ENCODE results near the gene SMCHD1. TPM values are rescaled to one million over a fixed set of nuclear protein-coding genes. Genes with fewer than 3 reads are reported as not detected.

The SMCHD1 gene
- total RNA-seq, 1 donor from 2014 or later = 71.2 TPM

GRCh38 chr18:2636126-2636631 is 19.3 kb upstream of the SMCHD1 start:
- Mint-ChIP-seq H3K27ac (no peak overlapping the region), H3K36me3 (no peaks in the 10 kb centered on the region), H3K27me3 (ENCODE audit: low read depth) (peaks cover 13% of the 10 kb centered on the region), H3K9me3 (peaks cover 6% of the 10 kb centered on the region), H3K4me1 (no peaks in the 10 kb centered on the region), H3K4me3 (no peak overlapping the region)
- DNase-seq (ENCODE audit: low spot score in 2 of 2, unreplicated experiment in 2 of 2) = no peak
- no peak for TF ChIP-seq CTCF (IDR thresholded peaks at IDR 0.05; ENCODE audit: unreplicated experiment)

- no peaks in the 10 kb centered on the region for H3K9me3 Mint-ChIP-seq
- DNase-seq (ENCODE audit: low spot score in 2 of 2, unreplicated experiment in 2 of 2) = no peak
- H3K27ac Mint-ChIP-seq = no peak overlapping the region
Measured at GRCh38 chr18:2641638-2642037, 13.9 kb upstream of the SMCHD1 start.

GRCh38 chr18:2642771-2643170 is 12.8 kb upstream of the SMCHD1 start:
- Mint-ChIP-seq H3K27me3 (ENCODE audit: low read depth) (peaks cover 10% of the 10 kb centered on the region), H3K27ac (no peak overlapping the region), H3K4me3 (no peak overlapping the region), H3K4me1 (no peaks in the 10 kb centered on the region), H3K9me3 (no peaks in the 10 kb centered on the region), H3K36me3 (no peaks in the 10 kb centered on the region)
- TF ChIP-seq CTCF (IDR thresholded peaks at IDR 0.05; ENCODE audit: unreplicated experiment) = no peak
- DNase-seq (ENCODE audit: low spot score in 2 of 2, unreplicated experiment in 2 of 2) = no peak

More at GRCh38 chr18:2641638-2642037, 13.9 kb upstream of the SMCHD1 start:
- no peaks in the 10 kb centered on the region for H3K36me3 Mint-ChIP-seq
- H3K4me1 Mint-ChIP-seq = no peaks in the 10 kb centered on the region
- peaks cover 10% of the 10 kb centered on the region for H3K27me3 Mint-ChIP-seq (ENCODE audit: low read depth)
- H3K4me3 Mint-ChIP-seq = no peak overlapping the region
- no peak for TF ChIP-seq CTCF (IDR thresholded peaks at IDR 0.05; ENCODE audit: unreplicated experiment)

GRCh38 chr18:2644535-2644934 is 11.0 kb upstream of the SMCHD1 start:
- no peak for DNase-seq (ENCODE audit: low spot score in 2 of 2, unreplicated experiment in 2 of 2)
- H3K4me1 Mint-ChIP-seq = no peaks in the 10 kb centered on the region
- no peak overlapping the region for H3K27ac Mint-ChIP-seq
- TF ChIP-seq CTCF (IDR thresholded peaks at IDR 0.05; ENCODE audit: unreplicated experiment) = no peak
- peaks cover 10% of the 10 kb centered on the region for H3K27me3 Mint-ChIP-seq (ENCODE audit: low read depth)
- no peak overlapping the region for H3K4me3 Mint-ChIP-seq
- H3K9me3 Mint-ChIP-seq = no peaks in the 10 kb centered on the region
- no peaks in the 10 kb centered on the region for H3K36me3 Mint-ChIP-seq

GRCh38 chr18:2651981-2652380 is 3.5 kb upstream of the SMCHD1 start:
- DNase-seq (ENCODE audit: low spot score in 2 of 2, unreplicated experiment in 2 of 2) = no peak
- Mint-ChIP-seq H3K9me3 (no peaks in the 10 kb centered on the region), H3K4me3 (no peak overlapping the region), H3K4me1 (peaks cover 16% of the 10 kb centered on the region), H3K27me3 (ENCODE audit: low read depth) (peaks cover 2% of the 10 kb centered on the region), H3K27ac (no peak overlapping the region), H3K36me3 (no peaks in the 10 kb centered on the region)
- no peak for TF ChIP-seq CTCF (IDR thresholded peaks at IDR 0.05; ENCODE audit: unreplicated experiment)

- peaks cover 2% of the 10 kb centered on the region for H3K27me3 Mint-ChIP-seq (ENCODE audit: low read depth)
- H3K4me1 Mint-ChIP-seq = peaks cover 29% of the 10 kb centered on the region
- no peak overlapping the region for H3K27ac Mint-ChIP-seq
- no peaks in the 10 kb centered on the region for H3K9me3 Mint-ChIP-seq
- no peak for TF ChIP-seq CTCF (IDR thresholded peaks at IDR 0.05; ENCODE audit: unreplicated experiment)
- no peaks in the 10 kb centered on the region for H3K36me3 Mint-ChIP-seq
- no peak for DNase-seq (ENCODE audit: low spot score in 2 of 2, unreplicated experiment in 2 of 2)
- H3K4me3 Mint-ChIP-seq = no peak overlapping the region
Measured at GRCh38 chr18:2653467-2653866, 2.1 kb upstream of the SMCHD1 start.
